ENCODE data around the gene MYCN.

MYCN gene

GRCh38 chr2:15930589-15931318 lies 9.6 kb upstream of the MYCN start:
- DNase-seq (ENCODE audit: low read depth in 2 of 2, low spot score in 1 of 2): no peak

DNA sequence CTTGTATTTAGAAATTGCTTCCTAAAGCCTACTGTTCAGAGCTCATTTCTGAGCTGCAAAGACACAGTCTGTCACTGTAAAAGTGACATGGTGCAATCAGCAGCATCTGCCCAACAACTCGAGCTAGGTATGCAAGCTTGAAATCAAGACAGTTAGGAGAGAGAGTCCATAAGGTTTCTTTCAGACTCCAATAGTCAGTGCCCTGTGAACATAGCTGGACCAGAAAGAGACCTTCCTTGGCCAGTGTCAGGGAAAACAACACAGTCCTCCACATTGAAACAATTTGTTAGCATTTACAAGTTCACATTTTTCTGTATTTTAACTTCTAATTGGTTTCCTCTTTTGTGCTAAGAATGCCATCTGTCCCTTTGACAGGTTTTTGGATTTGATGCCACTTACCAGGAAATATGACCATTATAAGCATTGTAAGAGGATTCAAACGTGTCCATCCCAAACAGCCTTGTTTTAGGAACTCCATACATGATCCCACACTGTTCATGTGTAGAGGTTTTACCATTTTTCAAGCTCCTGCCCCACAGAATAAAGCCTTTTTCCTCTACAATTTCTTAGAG lies 8.9 kb upstream of the MYCN start:
- no peak for DNase-seq (ENCODE audit: low read depth in 2 of 2, low spot score in 1 of 2)

GRCh38 chr2:15931950-15932349 lies 8.4 kb upstream of the MYCN start:
- no peak for DNase-seq (ENCODE audit: low read depth in 2 of 2, low spot score in 1 of 2)

- DNase-seq (ENCODE audit: low read depth in 2 of 2, low spot score in 1 of 2): no peak
These were observed 7.8 kb upstream of the MYCN start for GRCh38 chr2:15932394-15933183.

DNA sequence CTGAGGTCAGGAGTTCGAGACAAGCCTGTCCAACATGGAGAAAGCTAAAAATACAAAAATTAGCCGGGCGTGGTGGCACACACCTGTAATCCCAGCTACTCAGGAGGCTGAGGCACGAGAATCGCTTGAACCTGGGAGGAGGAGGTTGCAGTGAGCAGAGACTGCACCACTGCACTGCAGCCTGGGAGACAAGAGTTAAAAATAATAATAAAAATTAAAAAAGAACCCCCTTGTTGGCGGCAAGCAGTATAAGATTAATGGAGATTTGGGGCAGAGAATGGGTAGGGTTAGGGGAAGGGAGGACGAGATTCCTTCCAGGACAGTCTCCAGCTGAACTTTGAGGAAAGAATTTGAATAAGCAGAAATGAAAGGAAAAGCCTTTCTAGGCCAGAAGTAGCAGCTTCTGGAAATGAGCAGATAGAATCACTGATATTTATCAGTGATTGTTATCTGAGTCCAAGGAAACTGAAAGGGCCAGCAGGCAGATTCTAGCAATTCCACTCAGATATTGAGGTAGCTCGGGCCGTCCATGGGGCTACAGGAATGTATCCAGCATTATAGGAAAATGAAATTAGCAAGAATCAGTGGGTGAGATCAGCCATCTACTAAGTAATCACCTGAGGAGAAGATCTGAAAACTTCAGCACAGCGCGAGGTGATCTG lies 7.0 kb upstream of the MYCN start:
- no peak for DNase-seq (ENCODE audit: low read depth in 2 of 2, low spot score in 1 of 2)

DNA sequence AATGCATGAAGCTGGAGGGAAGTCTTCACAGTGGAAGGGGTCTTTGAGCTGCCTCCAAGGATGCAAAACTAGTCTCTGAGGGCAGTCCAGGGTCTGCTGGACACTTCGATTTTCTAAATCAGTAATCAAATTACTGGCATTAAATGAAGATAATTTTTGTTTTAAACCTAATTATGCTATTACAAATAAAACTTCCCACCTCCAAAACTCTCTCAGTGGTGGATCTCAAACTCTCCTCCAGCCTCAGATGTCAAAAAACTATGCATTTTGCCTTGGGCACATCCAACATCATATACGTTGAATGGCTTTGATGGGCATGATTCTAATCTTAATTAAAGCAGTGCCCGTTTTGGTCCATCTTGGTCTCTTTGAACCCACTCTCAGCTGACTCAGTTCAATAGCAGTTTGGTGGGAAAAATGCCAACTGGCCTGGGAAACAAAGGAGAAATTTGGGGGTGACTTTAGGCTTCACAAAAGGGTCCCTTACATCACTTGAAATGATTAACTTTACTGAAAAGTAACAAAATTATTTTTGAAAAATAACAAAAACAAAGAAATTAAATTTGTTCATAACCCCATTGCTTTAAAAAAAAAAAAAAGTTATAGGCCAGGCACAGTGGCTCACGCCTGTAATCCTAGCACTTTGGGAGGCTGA lies 5.9 kb upstream of the MYCN start:
- no peak for DNase-seq (ENCODE audit: low read depth in 2 of 2, low spot score in 1 of 2)

GRCh38 chr2:15935189-15935588 lies 5.2 kb upstream of the MYCN start:
- no peak for DNase-seq (ENCODE audit: low read depth in 2 of 2, low spot score in 1 of 2)

- no peak for DNase-seq (ENCODE audit: low read depth in 2 of 2, low spot score in 1 of 2)
These were observed 4.7 kb upstream of the MYCN start for GRCh38 chr2:15935675-15936074.

DNA sequence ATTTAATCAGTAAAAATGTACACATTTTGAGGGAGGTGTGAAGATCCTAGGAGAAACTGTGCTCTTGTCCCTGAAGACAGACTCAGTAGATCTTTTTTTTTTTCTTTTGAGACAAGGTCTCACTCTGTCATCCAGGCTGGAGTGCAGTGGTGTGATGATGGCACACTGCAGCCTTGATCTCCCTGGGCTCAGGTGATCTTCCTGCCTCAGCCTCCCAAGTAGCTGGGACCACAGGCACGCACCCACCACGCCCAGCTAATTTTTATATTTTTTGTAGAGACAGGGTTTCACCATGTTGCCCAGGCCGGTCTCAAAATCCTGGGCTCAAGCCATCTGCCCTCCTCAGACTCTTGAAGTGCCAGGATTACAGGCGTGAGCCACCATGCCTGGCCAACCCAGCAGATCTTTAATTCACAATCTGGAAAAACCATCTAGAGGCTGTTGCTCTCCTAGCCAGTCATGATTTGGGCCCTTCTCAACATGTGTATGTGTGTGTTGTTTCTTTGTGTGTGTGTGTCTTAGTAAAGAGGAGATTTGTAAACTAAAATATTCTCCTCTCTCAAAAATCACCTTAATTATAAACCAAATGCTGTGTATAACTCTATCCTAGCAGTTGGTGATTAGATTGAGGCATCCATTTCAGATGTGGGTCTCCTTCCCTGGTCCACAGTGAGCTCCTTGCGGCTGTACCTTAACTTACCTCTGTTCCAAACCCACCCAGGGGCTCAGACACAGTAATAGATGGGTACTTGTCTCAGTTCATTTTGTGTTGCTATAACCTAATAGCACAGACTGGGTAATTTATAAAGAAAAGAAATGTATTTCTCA lies 3.9 kb upstream of the MYCN start:
- DNase-seq (ENCODE audit: low read depth in 2 of 2, low spot score in 1 of 2): no peak

GRCh38 chr2:15937105-15937881 lies 3.1 kb upstream of the MYCN start:
- no peak for DNase-seq (ENCODE audit: low read depth in 2 of 2, low spot score in 1 of 2)

GRCh38 chr2:15937882-15938802 lies 2.2 kb upstream of the MYCN start:
- DNase-seq (ENCODE audit: low read depth in 2 of 2, low spot score in 1 of 2): no peak

- no peak for DNase-seq (ENCODE audit: low read depth in 2 of 2, low spot score in 1 of 2)
These were observed 1.4 kb upstream of the MYCN start for GRCh38 chr2:15938803-15939555.

- no peak for DNase-seq (ENCODE audit: low read depth in 2 of 2, low spot score in 1 of 2)
These were observed 845 bp upstream of the MYCN start for GRCh38 chr2:15939556-15939853.

GRCh38 chr2:15940661-15941480 lies 521 bp downstream of the MYCN start:
- DNase-seq (ENCODE audit: low read depth in 2 of 2, low spot score in 1 of 2): no peak

DNA sequence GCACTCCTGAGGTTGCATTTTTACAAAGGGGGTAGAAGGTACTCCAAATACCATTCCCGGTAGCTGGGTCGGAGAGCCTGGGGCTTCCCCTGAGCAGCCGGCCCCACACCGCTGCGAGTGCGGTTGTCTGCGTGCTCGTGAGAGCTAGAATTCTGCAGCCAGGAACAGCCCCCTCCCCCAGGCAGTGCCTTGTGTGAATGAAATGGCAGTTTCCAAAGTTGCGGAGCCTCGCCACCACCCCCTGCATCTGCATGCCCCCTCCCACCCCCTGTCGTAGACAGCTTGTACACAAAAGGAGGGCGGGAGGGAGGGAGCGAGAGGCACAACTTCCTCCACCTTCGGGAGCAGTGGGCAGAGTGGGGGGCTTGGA lies 1.1 kb downstream of the MYCN start:
- DNase-seq (ENCODE audit: low read depth in 2 of 2, low spot score in 1 of 2): no peak

GRCh38 chr2:15941871-15942710 lies 1.7 kb downstream of the MYCN start:
- DNase-seq (ENCODE audit: low read depth in 2 of 2, low spot score in 1 of 2): no peak
